Left ventricle myocardium inferior (tissue), 1 donor: ENCODE measurements around the gene ASCL3. TPM values are rescaled to one million over a fixed set of nuclear protein-coding genes. Genes with fewer than 3 reads are reported as not detected.
"Not testable (repeated sequence)": the region's sequence is repeated elsewhere in the genome, so short reads cannot be mapped to it uniquely, and the experiment has no call there.

Source experiments
- DNase-seq: peaks from one replicate; pipeline ENCODE4 v3.0.0-alpha.2; 2020
- H3K27ac ChIP-seq: fragments of 200-600 bp; replicated peaks from 2 replicates; pipeline ENCODE4 v1.8.0; 2021
- H3K27me3 ChIP-seq: fragments of 200-600 bp; 2 replicates; pipeline ENCODE4 v1.8.0; 2021; ENCODE audit warnings: low read depth
- H3K36me3 ChIP-seq: fragments of 200-600 bp; 2 replicates; pipeline ENCODE4 v1.8.0; 2021
- H3K4me1 ChIP-seq: fragments of 200-600 bp; 2 replicates; pipeline ENCODE4 v1.8.0; 2021
- H3K4me3 ChIP-seq: fragments of 200-600 bp; 2 replicates; pipeline ENCODE4 v1.8.0; 2021; ENCODE audit warnings: mild to moderate bottlenecking, moderate library complexity
- H3K9me3 ChIP-seq: fragments of 200-600 bp; replicated peaks from 2 replicates; pipeline ENCODE4 v1.8.0; 2021
- intact Hi-C: fragments of 100-400 bp; cut with micrococcal nuclease; formaldehyde crosslinking; loops from one replicate; pipeline ENCODE4 v1.11.0; 2022
- total RNA-seq: library from RNA; stranded (reverse); fragmentation: NEBNext Ultra II Directional; extraction: Animal tissue kit (Norgen Biotek cat#: 25700); gene quantifications from one replicate; pipeline ENCODE4 v1.2.1, GENCODE V29; 2021
- TF ChIP-seq, protein P1 (sequence below): fragments of 200-600 bp; IDR thresholded peaks from 2 replicates; pipeline ENCODE4 v1.8.0; 2021; ENCODE audit warnings: antibody characterized with exemption, mild to moderate bottlenecking, borderline replicate concordance
- donor health status: DM: no; HTN: yes; CAD: no; lungs with severe emphysema.

Gene ASCL3
- total RNA-seq, 1 donor from 2014 or later, result not detected

DNA sequence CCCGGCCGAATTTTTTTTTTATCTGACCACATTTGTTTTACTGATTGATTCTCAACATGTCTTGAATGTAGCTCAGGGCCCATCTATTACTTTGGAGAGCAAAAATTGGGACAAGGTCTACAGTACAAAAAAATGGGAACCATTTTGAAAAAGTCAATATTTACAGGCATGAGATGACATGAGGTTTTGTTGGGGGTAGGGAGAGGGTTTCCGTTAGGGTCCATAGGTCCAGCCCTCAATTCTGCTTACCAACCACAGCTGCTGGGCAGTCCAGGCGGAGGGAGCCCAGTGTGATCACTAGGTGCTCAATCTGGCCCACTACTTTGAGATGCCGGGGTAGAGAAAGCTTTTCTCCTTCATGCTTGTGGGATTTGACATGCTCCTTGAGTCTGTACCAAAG, 42.6 kb upstream of the ASCL3 start:
- Histone ChIP-seq H3K9me3 (no peaks in the 10 kb centered on the region), H3K36me3 (no peaks in the 10 kb centered on the region), H3K27ac (no peak overlapping the region), H3K4me3 (no peak overlapping the region), H3K4me1 (no peaks in the 10 kb centered on the region), H3K27me3 (peaks cover 5% of the 10 kb centered on the region)
- TF ChIP-seq, protein P1, sequence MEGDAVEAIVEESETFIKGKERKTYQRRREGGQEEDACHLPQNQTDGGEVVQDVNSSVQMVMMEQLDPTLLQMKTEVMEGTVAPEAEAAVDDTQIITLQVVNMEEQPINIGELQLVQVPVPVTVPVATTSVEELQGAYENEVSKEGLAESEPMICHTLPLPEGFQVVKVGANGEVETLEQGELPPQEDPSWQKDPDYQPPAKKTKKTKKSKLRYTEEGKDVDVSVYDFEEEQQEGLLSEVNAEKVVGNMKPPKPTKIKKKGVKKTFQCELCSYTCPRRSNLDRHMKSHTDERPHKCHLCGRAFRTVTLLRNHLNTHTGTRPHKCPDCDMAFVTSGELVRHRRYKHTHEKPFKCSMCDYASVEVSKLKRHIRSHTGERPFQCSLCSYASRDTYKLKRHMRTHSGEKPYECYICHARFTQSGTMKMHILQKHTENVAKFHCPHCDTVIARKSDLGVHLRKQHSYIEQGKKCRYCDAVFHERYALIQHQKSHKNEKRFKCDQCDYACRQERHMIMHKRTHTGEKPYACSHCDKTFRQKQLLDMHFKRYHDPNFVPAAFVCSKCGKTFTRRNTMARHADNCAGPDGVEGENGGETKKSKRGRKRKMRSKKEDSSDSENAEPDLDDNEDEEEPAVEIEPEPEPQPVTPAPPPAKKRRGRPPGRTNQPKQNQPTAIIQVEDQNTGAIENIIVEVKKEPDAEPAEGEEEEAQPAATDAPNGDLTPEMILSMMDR, result no peak
- no peak for DNase-seq
- intact Hi-C loops, result no loop called here

DNA sequence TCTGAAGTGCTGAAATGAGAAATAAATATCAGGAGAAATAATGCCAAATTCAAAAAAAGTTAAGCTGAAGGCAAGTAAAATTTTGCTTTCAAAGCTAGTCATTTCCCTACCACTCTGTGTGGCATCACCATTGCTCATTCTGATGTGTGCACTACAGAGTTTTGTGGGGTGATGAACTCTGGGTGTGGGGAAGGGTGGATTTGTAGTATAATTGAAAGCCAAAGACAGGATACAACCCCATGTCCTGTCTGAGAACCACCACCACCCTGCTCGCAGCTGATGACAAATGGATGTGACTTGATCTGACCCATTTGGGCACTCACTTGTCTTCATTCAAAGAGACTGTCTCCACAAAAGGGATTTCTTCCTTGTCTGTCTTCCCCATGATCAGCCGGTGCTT, 40.7 kb upstream of the ASCL3 start:
- H3K36me3 ChIP-seq, result no peaks in the 10 kb centered on the region
- DNase-seq, result no peak
- intact Hi-C loops, result no loop called here

DNA sequence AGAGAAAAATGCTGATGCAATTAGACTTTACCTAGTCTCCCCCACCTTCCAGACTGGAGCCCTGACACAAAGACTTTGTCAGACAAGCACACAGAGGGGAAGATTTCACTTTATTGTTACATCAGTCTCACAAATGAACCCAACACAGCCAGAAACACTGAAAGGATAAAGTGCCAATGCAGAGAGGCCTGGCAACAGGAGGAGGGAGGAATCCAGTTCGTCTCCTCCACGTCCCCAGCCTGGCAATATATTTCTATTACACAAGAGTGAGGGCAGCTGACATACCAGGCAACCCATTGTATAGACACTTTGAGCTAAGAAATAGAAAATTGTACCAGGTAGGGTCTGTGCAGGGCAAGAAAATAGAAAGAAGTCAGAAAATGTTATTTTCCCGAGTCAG, 37.7 kb upstream of the ASCL3 start:
- TF ChIP-seq, protein P1, result no peak
- intact Hi-C loops, result no loop called here
- Histone ChIP-seq H3K27ac (no peak overlapping the region), H3K4me3 (no peak overlapping the region), H3K9me3 (no peaks in the 10 kb centered on the region), H3K36me3 (no peaks in the 10 kb centered on the region), H3K4me1 (no peaks in the 10 kb centered on the region), H3K27me3 (no peaks in the 10 kb centered on the region)
- no peak for DNase-seq

More for the DNA sequence above, 40.7 kb upstream of the ASCL3 start:
- Histone ChIP-seq H3K27ac (no peak overlapping the region), H3K4me3 (no peak overlapping the region), H3K9me3 (no peaks in the 10 kb centered on the region), H3K4me1 (no peaks in the 10 kb centered on the region), H3K27me3 (peaks cover 5% of the 10 kb centered on the region)
- TF ChIP-seq, protein P1, result no peak

DNA sequence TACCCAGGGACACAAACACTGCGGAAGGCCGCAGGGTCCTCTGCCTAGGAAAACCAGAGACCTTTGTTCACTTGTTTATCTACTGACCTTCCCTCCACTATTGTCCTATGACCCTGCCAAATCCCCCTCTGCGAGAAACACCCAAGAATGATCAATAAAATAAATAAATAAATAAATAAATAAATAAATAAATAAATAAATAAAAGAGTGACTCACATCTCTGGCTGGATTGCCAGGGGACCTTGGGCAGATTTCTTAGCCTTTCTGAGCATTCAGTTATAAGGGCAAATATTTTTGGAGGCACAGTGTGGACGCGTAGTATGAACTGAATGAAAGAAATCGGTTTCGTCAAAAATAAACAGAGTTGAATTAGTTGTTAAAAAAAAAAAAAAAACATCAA, 36.5 kb upstream of the ASCL3 start:
- H3K4me1 ChIP-seq, DNase-seq, H3K27ac ChIP-seq, H3K4me3 ChIP-seq, intact Hi-C loops, H3K27me3 ChIP-seq, H3K9me3 ChIP-seq, H3K36me3 ChIP-seq: not testable (repeated sequence)

DNA sequence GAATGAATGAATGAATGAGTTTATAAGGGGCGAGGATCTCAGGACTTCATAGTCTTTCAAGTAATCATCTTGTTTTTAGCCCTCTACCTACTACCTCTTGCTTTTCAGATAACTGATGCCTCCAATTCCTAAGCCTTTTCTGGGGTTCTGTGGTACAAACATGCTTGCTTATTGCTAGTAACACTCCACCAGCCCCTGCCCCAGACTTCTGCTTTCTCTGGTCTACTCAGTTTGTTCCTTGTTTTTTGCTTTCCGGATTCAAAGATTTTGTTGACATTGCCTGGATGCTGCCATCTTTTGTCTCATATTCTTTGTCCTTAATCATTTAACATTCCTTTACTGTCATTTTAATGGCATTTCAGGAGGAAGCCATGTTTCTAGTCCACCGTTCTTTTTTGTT, 30.3 kb upstream of the ASCL3 start:
- Histone ChIP-seq H3K36me3 (no peaks in the 10 kb centered on the region), H3K27me3 (no peaks in the 10 kb centered on the region), H3K9me3 (no peaks in the 10 kb centered on the region), H3K4me3 (no peak overlapping the region), H3K27ac (no peak overlapping the region), H3K4me1 (no peaks in the 10 kb centered on the region)
- intact Hi-C loops, result no loop called here
- TF ChIP-seq, protein P1, result no peak
- no peak for DNase-seq

DNA sequence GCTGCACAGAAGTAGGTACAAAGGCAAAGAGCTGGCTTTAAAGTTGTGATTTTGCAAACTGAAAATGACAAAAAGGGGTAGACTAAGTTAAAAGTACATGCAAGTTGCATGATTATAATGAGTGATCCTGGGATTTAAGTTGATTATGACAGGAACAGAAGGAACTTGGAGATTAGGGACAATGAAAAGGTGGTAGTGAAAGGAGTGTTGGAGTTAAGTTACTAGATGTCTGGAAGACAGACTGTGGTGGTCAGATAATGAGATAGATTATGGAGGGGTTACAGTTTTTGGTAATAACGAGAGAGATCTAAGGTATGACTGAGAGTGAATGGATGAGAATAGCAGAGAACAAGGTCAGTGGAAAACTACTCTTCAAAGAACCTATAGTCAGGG, 29.1 kb upstream of the ASCL3 start:
- H3K27ac ChIP-seq, result no peak overlapping the region
- intact Hi-C loops, result no loop called here
- TF ChIP-seq, protein P1, result no peak
- no peaks in the 10 kb centered on the region for H3K36me3 ChIP-seq
- no peaks in the 10 kb centered on the region for H3K27me3 ChIP-seq
- H3K9me3 ChIP-seq, result no peaks in the 10 kb centered on the region
- no peak overlapping the region for H3K4me3 ChIP-seq
- no peaks in the 10 kb centered on the region for H3K4me1 ChIP-seq
- no peak for DNase-seq
